OCI-LY3 (cell line): ENCODE measurements around the gene IQCH.

Source experiments
- H2AFZ ChIP-seq: fragments of 200-600, 300-600 bp; shearing (Covaris generic); 2 replicates; pipeline ENCODE4 v1.6.0; 2014; ENCODE audit warnings: antibody characterized with exemption, low read depth, low read length
- H3K27ac ChIP-seq: fragments of 200-600, 300-600 bp; sonication (generic); 2 replicates; pipeline ENCODE4 v1.5.1; 2014; ENCODE audit warnings: mild to moderate bottlenecking, low read length, moderate library complexity, mixed read lengths
- H3K27me3 ChIP-seq: fragments of 200-600, 300-600 bp; sonication (generic); 2 replicates; pipeline ENCODE4 v1.6.1; 2014; ENCODE audit warnings: low read depth, low read length, mixed read lengths
- H3K36me3 ChIP-seq: fragments of 200-600, 300-600 bp; sonication (generic); replicated peaks from 2 replicates; pipeline ENCODE3; 2014; ENCODE audit warnings: low read depth, low read length, mixed read lengths
- H3K4me1 ChIP-seq: fragments of 300-600, 200-600 bp; sonication (generic); 2 replicates; pipeline ENCODE4 v1.6.1; 2014; ENCODE audit warnings: low read length, mixed read lengths
- H3K4me2 ChIP-seq: fragments of 200-600, 300-600 bp; sonication (generic); 2 replicates; pipeline ENCODE4 v1.6.1; 2014; ENCODE audit warnings: low read length, mixed read lengths
- H3K4me3 ChIP-seq: fragments of 300-600, 200-600 bp; sonication (generic); 2 replicates; pipeline ENCODE4 v1.5.1; 2014; ENCODE audit warnings: antibody characterized with exemption, mild to moderate bottlenecking, low read length, moderate library complexity
- H3K79me2 ChIP-seq: fragments of 300-600, 200-600 bp; shearing (Covaris generic); 2 replicates; pipeline ENCODE4 v1.6.1; 2014; ENCODE audit warnings: mild to moderate bottlenecking, low read length, mixed read lengths
- H3K9ac ChIP-seq: fragments of 300-600, 200-600 bp; shearing (Covaris generic); 2 replicates; pipeline ENCODE4 v1.6.0; 2014; ENCODE audit warnings: mild to moderate bottlenecking, low read length, moderate library complexity
- H3K9me3 ChIP-seq: fragments of 200-600, 300-600 bp; shearing (Covaris generic); 2 replicates; pipeline ENCODE4 v1.6.1; 2014; ENCODE audit warnings: low read length, mixed read lengths; ENCODE audit not compliant: insufficient read depth
- H4K20me1 ChIP-seq: fragments of 200-600, 300-600 bp; sonication (generic); 2 replicates; pipeline ENCODE4 v1.6.1; 2016; ENCODE audit warnings: low read length, mixed read lengths; ENCODE audit not compliant: insufficient read depth
- CTCF ChIP-seq: fragments of 200-600, 300-600 bp; sonication (generic); IDR thresholded peaks from 2 replicates; pipeline ENCODE4 v1.5.1; 2014; ENCODE audit warnings: antibody characterized with exemption, low read length, low read depth
- EZH2phosphoT487 ChIP-seq: fragments of 200-600 bp; shearing (Covaris generic); IDR thresholded peaks from 2 replicates; pipeline ENCODE4 v1.6.1; 2018; ENCODE audit warnings: antibody characterized with exemption, mixed run types, low read depth

The IQCH gene

GRCh38 chr15:67210555-67211168 is 43.9 kb upstream of the IQCH start:
- Histone ChIP-seq H3K9me3 (no peaks in the 10 kb centered on the region), H3K27me3 (no peaks in the 10 kb centered on the region), H3K4me2 (no peak overlapping the region), H3K9ac (no peak overlapping the region), H3K4me1 (peaks cover 7% of the 10 kb centered on the region), H2AFZ (no peak overlapping the region), H3K36me3 (peaks cover 15% of the 10 kb centered on the region), H3K27ac (no peak overlapping the region), H3K4me3 (no peak overlapping the region), H3K79me2 (no peaks in the 10 kb centered on the region), H4K20me1 (no peaks in the 10 kb centered on the region)
- TF ChIP-seq CTCF, result no peak
- TF ChIP-seq EZH2phosphoT487, result no peak

DNA sequence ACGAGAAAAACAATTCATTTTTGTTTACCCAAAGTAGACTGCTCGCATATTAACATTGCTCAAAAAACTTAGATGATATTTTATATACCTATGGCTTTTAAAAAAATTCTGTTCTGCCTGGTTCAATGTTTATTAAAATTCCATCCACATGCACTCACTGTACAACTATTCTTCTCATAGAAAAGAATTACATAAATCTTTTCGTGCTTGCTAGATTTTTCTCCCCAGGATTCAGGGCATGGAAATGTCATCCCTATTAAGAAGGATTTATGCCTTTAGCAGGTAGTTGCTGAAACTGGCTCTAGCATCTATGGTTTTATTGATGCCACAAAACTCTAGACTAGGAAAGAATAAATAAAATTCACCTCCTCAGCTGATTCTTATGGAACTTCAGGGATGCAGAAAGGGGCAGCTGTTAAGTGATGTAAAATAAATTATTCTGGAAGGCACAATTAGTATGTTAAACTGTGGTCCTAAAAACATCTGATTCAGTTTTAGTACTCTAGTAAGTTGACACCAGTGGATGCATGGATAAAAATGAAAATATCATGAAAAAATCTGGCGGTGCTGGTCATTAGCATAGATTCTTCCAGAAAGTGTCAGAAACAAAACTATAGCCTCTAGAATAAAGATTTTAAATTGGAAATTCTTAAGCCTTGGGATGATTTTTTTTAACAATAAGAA is 41.8 kb upstream of the IQCH start:
- peaks cover 8% of the 10 kb centered on the region for H3K4me1 ChIP-seq
- H3K4me3 ChIP-seq, result no peak overlapping the region
- no peaks in the 10 kb centered on the region for H3K9me3 ChIP-seq
- no peak overlapping the region for H3K4me2 ChIP-seq
- no peaks in the 10 kb centered on the region for H4K20me1 ChIP-seq
- TF ChIP-seq EZH2phosphoT487 (no peak), CTCF (no peak)
- H2AFZ ChIP-seq, result no peak overlapping the region
- H3K27ac ChIP-seq, result no peak overlapping the region
- no peaks in the 10 kb centered on the region for H3K27me3 ChIP-seq
- no peak overlapping the region for H3K9ac ChIP-seq
- peaks cover 11% of the 10 kb centered on the region for H3K36me3 ChIP-seq
- H3K79me2 ChIP-seq, result no peaks in the 10 kb centered on the region

- Histone ChIP-seq H3K4me3 (no peak overlapping the region), H3K4me2 (no peak overlapping the region), H3K79me2 (no peaks in the 10 kb centered on the region), H3K27me3 (no peaks in the 10 kb centered on the region), H3K4me1 (peaks cover 8% of the 10 kb centered on the region), H3K9me3 (no peaks in the 10 kb centered on the region), H3K27ac (no peak overlapping the region), H3K36me3 (peaks cover 8% of the 10 kb centered on the region), H4K20me1 (no peaks in the 10 kb centered on the region), H2AFZ (no peak overlapping the region), H3K9ac (no peak overlapping the region)
- TF ChIP-seq EZH2phosphoT487 (no peak), CTCF (no peak)
Observed at GRCh38 chr15:67215102-67215501, 39.5 kb upstream of the IQCH start.

DNA sequence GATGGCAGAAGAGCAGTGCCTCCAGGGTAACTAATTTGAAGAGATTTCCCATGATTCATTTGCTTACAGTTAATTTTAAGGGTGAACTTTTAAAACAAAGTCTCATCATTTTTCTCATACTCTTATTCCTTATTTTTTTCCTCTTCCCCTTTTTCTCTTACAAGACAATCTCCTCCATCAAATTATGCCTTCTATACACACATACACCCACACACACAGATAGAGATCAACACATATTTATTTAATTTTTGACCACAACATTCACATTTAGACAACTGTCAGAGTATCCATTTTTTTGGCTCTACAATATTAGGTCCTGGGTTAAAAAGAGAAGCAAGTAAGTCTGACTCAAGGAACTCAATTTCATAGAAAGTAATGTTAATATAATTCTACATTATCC is 37.7 kb upstream of the IQCH start:
- TF ChIP-seq CTCF (no peak), EZH2phosphoT487 (no peak)
- H3K4me3 ChIP-seq, result no peak overlapping the region
- peaks cover 12% of the 10 kb centered on the region for H3K36me3 ChIP-seq
- H3K4me1 ChIP-seq, result peaks cover 10% of the 10 kb centered on the region
- H4K20me1 ChIP-seq, result no peaks in the 10 kb centered on the region
- H3K4me2 ChIP-seq, result no peak overlapping the region
- H3K9ac ChIP-seq, result no peak overlapping the region
- no peaks in the 10 kb centered on the region for H3K9me3 ChIP-seq
- no peaks in the 10 kb centered on the region for H3K79me2 ChIP-seq
- H2AFZ ChIP-seq, result no peak overlapping the region
- H3K27me3 ChIP-seq, result no peaks in the 10 kb centered on the region
- no peak overlapping the region for H3K27ac ChIP-seq
